ENCODE results near the gene PYGO2.
"Not testable (repeated sequence)": the region's sequence is repeated elsewhere in the genome, so short reads cannot be mapped to it uniquely, and the experiment has no call there.

The PYGO2 gene

DNA sequence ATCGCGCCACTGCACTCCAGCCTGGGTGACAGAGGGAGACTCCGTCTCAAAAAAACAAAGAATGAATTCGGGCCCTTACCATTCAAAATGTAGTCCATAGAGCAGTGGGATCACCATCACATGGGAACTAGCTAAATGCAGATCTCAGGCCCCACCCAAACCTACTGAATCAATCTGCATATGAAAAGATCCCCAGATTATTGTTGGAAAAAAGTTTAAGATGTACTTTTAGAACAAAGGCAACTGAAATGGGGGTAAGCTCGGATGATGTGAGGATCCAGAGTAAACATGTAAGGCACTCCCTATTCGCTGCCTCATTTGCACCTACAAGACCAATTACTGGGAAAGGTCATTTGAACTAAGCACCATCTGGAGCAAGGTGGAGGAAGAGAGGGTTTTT, 20.8 kb upstream of the PYGO2 start:
- DNase-seq (ENCODE audit: low read depth), result no peak

DNA sequence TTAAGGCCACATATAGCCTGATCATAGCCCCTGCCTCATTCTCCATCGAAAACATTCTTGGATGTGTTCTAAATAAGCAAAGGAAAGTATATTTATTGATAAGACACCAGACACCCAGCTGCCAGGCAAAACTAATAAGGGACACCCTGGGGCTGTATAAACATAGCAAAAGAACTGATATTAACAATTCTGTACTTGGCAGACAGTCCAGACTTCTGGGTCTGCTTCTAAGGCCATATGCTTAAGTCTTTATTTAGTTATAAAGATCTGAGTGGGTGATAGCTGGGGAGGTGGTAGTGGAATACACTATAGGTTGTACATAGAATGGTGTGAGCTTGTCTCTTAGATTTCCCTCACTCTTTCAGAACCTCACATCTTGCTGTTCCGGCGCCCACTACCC, 16.8 kb upstream of the PYGO2 start:
- DNase-seq (ENCODE audit: low read depth), result no peak

- DNase-seq (ENCODE audit: low read depth), result not testable (repeated sequence)
These were observed 16.2 kb upstream of the PYGO2 start for GRCh38 chr1:154977762-154978161.

DNA sequence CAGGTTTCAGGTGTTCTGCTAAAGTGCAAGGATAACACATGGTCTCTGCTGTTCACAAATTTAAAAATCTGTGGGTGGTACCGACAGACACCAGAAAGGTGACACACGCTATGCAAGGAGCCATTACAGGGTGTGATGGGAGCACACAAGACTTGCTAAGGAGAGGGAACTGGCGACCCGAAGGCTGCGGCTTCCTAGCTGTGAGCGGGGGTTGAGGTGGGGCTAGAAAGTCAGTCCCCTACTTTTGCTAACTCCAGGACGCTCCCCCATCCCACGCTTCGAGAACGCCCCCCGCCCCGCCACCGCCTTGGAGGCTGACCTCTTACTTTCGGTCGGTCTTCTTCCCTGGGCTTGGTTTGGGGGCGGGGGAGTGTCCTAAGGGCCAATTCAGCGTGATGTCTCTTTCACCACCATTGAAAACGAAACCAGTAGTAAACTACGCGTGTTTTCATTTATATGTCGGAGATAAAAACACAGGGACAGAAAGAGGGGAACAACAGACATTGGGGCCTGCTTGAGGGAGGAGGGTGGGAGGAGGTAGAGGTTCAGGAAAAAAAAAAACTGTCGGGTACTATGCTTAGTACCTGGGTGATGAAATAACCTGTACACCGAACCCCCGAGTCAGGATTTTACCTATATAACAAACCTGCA, 14.0 kb upstream of the PYGO2 start:
- no peak for DNase-seq (ENCODE audit: low read depth)

DNA sequence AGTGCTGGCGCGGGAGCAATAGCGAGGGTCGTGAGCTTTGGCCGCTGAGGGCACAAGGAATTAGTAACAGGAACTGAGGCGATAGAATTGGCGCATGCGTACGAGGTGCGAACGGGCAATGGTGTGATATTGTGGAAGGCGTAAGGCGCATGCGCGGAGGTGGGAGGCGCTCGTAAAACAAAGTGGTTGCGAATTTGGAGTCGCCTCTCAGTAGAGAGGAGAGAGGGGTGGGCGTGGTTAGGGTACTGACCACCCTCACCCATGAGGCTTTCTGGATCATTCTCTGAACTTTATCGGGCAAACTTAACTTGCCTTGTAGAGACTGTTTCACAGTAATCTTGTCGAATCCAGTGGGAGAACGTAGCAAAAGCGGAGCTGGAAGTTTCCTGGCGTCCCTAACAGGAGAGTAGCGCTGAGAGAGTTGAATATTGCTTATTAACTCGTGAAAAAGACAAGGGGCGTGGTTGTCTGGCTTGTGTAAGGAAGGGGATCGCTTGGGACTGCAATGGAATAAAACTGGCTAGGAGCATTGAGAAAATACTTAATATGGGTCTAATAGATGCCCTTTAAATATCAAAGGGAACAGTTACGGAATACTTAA, 13.3 kb upstream of the PYGO2 start:
- no peak for DNase-seq (ENCODE audit: low read depth)

GRCh38 chr1:154974102-154974807, 12.7 kb upstream of the PYGO2 start, which contains the start of gene CKS1B:
Gene CKS1B (plus strand): TSS chr1:154974681. CDS start chr1:154974746, 65 bp downstream.
- peak; percentile 100 for DNase-seq (ENCODE audit: low read depth)

DNA sequence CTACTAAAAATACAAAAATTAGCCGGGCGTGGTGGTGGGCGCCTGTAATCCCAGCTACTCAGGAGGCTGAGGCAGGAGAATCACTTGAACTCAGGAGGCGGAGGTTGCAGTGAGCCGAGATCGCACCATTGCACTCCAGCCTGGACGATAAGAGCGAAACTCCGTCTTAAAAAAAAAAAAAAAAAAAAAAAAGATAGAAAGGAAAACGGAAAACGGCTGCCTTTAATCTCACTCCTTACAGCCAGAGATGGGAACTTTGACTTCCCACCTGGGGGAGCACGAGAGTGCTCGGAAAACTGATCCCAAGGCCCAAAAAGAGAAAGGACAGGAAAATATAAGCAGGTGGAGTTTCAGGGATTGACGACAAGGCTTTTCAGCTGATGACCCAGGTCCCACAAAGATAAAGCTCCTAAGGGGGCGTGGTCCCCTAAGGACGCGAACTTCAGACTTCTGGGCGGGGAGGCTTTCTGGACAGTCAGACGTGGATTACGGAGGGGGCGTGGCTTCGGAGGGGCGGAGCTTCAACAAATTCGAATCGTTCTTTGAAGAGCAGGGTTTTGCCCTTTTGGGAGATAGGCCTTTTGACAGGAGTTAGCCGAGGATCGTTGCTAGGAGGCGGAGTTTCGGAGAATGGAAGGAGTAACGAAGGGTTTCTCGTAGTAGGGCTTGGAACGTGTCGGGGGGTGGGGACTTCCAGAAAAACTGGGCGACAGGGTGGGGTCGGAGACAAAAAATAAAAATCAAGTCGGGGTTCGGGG, 11.9 kb upstream of the PYGO2 start:
- peak; percentile 92 for DNase-seq (ENCODE audit: low read depth)

GRCh38 chr1:154972517-154973343, 11.1 kb upstream of the PYGO2 start:
- peak; percentile 86 for DNase-seq (ENCODE audit: low read depth)

DNA sequence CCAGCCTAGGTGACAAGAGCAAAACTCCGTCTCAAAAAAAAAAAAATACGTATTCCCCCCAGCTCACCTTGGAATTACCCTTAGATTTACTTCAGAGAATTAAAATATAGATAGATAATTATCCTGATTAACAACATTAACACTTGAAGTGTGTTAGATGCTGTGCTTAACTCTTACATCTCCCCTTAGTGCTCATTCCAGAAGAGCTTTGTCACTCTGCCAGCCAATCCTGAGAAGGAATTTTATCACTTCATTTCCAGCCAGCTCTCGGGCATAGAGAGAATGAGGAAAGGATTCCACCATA, 10.6 kb upstream of the PYGO2 start:
- DNase-seq (ENCODE audit: low read depth), result no peak

GRCh38 chr1:154971341-154971998, 9.9 kb upstream of the PYGO2 start:
- DNase-seq (ENCODE audit: low read depth), result no peak

- DNase-seq (ENCODE audit: low read depth), result peak; percentile 70
These were observed 9.2 kb upstream of the PYGO2 start, which contains the start of gene SHC1 for GRCh38 chr1:154970631-154971340. Gene SHC1 (minus strand): TSS chr1:154970747. CDS start chr1:154970526, 221 bp downstream.

DNA sequence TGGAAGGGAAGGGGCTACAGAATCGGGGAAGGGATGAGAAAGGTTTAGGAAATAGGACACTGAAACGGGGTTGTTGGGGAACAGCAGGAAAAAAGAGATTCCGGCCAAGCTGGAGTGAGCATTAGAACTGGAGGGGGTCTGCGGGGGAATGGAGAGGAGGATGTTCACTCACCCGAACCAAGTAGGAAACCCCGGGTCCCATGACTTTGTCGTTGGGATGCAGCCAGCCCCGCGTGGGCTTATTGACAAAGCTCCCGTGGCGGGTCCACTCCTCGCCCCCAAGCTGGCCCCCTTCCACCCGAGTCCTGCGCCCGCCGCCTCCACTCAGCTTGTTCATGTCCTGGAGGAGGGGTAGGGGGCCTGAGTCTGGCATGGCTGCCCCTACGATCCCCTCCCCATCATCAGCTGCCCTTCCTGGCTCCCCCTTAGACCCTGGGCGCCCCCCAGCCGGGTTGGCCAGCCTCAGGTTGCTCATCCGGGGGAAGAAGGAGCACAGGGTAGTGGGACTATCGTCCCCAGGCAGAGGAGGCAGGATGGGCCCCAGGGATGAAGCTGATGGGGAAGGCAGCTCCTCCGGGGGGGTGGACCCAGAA, 8.4 kb upstream of the PYGO2 start:
- DNase-seq (ENCODE audit: low read depth), result no peak

DNA sequence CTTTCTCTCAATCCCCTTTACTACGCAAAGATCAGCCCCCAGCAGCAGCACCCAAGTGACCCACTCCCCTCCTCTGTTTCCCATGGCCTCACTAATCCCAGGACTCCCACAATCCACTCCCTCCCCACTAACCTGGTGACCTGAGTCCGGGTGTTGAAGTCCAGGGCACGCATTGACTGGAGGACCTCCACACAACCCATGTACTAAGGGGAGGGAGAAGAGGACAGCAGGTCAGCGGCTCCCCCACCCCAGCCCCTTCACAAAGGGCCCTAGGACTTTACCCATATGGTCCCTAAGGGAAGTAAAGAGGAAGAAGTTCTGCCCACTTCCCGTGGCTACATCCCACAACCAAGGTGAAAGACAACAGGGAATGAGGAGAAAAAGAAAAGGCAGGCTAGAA, 7.7 kb upstream of the PYGO2 start:
- no peak for DNase-seq (ENCODE audit: low read depth)

DNA sequence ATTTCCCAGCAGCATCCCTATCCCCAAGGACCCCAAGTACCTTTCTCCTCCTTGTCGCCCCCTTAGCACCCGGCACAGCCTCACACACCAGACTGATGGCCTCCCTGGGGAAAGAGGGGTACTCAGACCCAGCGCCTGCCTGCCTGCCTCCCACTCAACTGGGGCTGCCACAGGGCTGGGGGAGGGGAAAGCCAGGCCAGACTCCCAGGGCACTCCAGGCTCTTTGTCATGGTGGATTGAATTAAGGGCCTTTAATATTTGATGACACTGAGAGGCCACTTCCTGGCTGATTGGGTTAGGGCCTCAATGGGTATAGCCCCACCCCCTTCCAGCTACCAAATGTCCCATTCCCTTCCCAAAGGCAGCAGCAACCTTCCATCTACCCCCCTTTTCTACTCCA, 7.1 kb upstream of the PYGO2 start:
- no peak for DNase-seq (ENCODE audit: low read depth)

DNA sequence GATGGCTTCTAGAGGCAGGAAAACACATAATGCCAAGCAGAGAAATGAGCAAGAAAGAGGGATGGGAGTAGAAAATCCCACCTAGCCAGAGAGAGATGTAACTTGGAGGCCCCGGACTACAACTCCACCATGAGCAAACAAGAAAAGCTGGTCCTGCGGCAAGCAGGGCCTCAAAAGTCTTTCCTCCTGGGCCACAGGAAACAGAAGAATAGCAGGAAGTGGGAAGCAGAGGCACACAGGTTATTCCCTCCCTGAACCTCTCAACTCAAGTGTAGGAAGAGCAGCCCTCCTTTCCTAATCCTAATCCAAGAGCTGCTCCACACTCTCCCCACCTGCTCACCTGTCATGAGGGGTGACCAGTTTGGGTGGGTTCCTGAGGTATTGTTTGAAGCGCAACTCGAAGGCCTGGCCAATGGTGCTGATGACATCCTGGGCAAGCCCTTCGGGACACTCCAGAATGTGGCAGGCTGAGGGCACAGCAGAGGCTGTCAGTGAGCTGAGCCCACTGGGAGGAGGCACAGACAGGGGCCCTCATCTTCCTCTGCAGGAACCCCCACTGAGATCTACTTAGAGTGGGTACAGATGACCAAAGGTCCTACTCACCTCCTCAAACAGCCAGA, 5.9 kb upstream of the PYGO2 start:
- DNase-seq (ENCODE audit: low read depth), result no peak

GRCh38 chr1:154966111-154966510, 4.5 kb upstream of the PYGO2 start:
- no peak for DNase-seq (ENCODE audit: low read depth)

- no peak for DNase-seq (ENCODE audit: low read depth)
These were observed 2.8 kb upstream of the PYGO2 start for GRCh38 chr1:154964359-154964758.

- no peak for DNase-seq (ENCODE audit: low read depth)
These were observed 2.1 kb upstream of the PYGO2 start for GRCh38 chr1:154963643-154964042.

DNA sequence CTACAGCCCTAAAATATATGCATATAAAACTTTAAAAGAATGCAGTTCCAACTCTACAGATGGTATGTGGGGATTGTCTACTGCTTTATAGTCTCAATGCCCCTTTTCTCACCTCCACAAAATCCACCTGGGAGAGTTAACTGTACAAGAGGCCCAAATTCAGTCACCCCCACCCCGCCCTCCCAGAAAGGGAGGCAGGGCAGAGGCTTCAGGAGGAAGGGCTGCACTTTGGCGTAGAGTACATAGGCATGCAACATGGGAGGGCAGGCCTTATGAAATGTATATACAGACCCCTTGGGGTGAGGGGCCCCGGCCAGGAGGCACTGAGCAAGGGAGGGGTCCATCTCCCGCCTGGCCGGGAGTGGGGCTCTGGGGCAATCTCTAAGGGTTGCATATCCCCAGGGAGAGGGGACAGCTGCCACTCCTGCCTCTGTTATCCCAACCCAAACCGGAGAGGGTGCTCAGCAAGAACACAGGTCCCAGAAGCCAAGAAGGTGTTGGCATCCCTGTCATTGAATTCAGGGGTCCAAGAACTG, 1.3 kb upstream of the PYGO2 start:
- DNase-seq (ENCODE audit: low read depth), result no peak

Measured in non-pigmented ciliary epithelial cell (primary cell).